Thyroid gland (tissue), 4 donors: ENCODE measurements around the gene NPM1.

Experiments used
- POLR2A ChIP-seq, 2 donors: fragments of 450-650 bp; IDR thresholded peaks; one replicate each; pipeline ENCODE4 v1.6.1; 2017; ENCODE audit warnings: antibody characterized with exemption in 2 of 2, mild to moderate bottlenecking in 2 of 2, moderate library complexity in 1 of 2
- TF ChIP-seq, protein P1 (sequence below), 6 experiments: fragments of 200-600 bp in 3 of 6; fragments of 450-650 bp in 3 of 6; sonication (generic) in 3 of 6; IDR thresholded peaks; one replicate each; pipeline ENCODE4 v1.5.1; 2016 to 2019; ENCODE audit warnings: antibody characterized with exemption in 6 of 6, mild to moderate bottlenecking in 2 of 6, inconsistent platforms in 1 of 6, moderate library complexity in 1 of 6

DNA sequence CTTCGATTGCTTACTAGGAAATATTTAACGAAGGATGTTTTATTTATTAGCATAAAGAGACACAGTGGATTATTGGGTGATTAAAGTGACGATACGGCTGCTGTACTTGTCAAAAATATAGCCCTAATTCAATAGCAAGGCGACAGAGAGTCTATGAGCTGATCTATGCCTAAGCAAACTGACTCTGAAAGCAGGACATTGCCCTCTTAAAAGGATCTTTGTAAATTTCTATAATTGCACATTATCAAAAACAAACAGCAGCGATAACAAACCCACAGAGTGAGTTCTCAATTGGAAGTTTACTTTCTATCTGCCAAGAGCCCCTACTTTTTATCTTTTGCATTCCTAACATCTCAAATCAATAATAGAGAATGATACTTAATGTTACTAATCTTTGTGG is 47.2 kb upstream of the NPM1 start:
- TF ChIP-seq, protein P1, sequence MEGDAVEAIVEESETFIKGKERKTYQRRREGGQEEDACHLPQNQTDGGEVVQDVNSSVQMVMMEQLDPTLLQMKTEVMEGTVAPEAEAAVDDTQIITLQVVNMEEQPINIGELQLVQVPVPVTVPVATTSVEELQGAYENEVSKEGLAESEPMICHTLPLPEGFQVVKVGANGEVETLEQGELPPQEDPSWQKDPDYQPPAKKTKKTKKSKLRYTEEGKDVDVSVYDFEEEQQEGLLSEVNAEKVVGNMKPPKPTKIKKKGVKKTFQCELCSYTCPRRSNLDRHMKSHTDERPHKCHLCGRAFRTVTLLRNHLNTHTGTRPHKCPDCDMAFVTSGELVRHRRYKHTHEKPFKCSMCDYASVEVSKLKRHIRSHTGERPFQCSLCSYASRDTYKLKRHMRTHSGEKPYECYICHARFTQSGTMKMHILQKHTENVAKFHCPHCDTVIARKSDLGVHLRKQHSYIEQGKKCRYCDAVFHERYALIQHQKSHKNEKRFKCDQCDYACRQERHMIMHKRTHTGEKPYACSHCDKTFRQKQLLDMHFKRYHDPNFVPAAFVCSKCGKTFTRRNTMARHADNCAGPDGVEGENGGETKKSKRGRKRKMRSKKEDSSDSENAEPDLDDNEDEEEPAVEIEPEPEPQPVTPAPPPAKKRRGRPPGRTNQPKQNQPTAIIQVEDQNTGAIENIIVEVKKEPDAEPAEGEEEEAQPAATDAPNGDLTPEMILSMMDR (IDR thresholded peaks at IDR 0.05), result no peak
- no peak for TF ChIP-seq POLR2A (IDR thresholded peaks at IDR 0.05)
